ENCODE results near the gene SYN1. TPM values are rescaled to one million over a fixed set of nuclear protein-coding genes. Genes with fewer than 3 reads are reported as not detected.

SYN1 gene
- total RNA-seq, 1 donor from 2014 or later, result 0.26 TPM

DNA sequence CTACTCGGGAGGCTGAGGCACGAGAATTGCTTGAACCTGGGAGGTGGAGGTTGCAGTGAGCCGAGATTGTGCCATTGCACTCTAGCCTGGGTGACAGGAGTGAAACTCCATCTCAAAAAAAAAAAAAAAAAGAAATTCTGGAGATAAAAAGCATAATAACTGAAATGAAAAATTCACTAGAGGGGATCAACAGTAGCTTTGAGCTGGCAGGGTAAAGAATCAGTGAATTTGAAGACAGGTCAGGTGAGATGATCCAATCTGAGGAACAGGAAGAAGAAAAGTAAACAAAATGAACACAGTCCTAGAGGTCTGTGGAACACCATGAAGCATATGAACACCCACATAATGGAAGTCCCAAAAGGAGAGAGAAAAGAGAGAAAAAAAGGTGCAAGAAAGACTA is 22.4 kb downstream of the SYN1 start:
- TF ChIP-seq, protein P1, sequence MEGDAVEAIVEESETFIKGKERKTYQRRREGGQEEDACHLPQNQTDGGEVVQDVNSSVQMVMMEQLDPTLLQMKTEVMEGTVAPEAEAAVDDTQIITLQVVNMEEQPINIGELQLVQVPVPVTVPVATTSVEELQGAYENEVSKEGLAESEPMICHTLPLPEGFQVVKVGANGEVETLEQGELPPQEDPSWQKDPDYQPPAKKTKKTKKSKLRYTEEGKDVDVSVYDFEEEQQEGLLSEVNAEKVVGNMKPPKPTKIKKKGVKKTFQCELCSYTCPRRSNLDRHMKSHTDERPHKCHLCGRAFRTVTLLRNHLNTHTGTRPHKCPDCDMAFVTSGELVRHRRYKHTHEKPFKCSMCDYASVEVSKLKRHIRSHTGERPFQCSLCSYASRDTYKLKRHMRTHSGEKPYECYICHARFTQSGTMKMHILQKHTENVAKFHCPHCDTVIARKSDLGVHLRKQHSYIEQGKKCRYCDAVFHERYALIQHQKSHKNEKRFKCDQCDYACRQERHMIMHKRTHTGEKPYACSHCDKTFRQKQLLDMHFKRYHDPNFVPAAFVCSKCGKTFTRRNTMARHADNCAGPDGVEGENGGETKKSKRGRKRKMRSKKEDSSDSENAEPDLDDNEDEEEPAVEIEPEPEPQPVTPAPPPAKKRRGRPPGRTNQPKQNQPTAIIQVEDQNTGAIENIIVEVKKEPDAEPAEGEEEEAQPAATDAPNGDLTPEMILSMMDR (IDR thresholded peaks at IDR 0.05; ENCODE audit: insufficient read depth, low read length, severe bottlenecking), result no peak
- FAIRE-seq, result no peak
- no peak for DNase-seq (ENCODE audit: low read depth)
- H3K4me3 ChIP-seq (ENCODE audit: low read depth, low read length), result no peak overlapping the region
- no peaks in the 10 kb centered on the region for H3K27me3 ChIP-seq (ENCODE audit: control insufficient read depth, insufficient read depth, low read length)
- H3K36me3 ChIP-seq (ENCODE audit: control insufficient read depth, insufficient read depth, low read length), result no peaks in the 10 kb centered on the region

DNA sequence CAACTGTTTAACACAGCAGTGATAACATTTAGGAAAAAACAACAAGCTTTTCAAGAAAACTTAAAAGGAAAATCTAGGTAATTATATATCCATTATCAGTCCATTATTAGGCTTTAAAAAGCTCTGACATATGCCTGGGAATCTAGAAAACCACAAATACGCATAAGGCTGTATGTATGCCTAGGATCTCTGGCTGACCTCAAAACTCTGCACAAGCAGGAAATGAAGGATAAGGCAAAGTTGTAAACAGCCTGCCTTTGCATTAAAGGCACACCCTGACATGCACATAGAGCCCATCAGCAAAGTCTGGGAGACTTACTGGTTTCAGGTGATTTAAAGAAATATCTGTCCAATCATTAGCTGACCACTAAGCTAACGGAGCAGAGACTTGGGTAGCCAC is 23.4 kb downstream of the SYN1 start:
- H3K36me3 ChIP-seq (ENCODE audit: control insufficient read depth, insufficient read depth, low read length), result no peaks in the 10 kb centered on the region
- H3K27me3 ChIP-seq (ENCODE audit: control insufficient read depth, insufficient read depth, low read length), result no peaks in the 10 kb centered on the region
- H3K4me3 ChIP-seq (ENCODE audit: low read depth, low read length), result no peak overlapping the region
- FAIRE-seq (no peak), DNase-seq (ENCODE audit: low read depth) (no peak)
- TF ChIP-seq, protein P1 (IDR thresholded peaks at IDR 0.05; ENCODE audit: insufficient read depth, low read length, severe bottlenecking), result no peak

DNA sequence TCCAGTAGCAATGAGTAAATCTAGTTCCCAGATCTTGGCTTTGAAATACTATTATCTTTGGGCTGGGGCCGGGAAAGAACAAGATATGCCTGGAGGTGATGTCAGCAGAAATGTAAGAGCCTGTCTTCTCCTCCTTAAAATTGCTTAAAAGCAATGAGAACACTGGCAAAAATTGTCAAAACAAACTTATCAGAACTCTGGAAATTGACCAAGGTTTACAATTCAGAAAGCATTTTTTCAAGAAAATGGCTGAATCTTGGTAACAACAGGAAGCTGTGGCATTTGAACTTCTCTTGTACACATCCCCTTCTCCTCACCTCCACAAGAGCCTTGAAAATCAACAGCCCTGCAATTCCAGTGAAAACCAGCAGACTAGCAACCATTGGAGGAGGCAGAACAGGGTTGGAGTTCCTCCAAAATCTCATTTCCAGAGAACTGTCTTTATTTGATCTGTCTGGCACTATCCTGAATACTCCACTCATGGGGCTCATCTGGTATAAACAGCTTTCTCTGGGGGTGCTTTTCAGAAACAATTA is 23.9 kb downstream of the SYN1 start:
- no peaks in the 10 kb centered on the region for H3K36me3 ChIP-seq (ENCODE audit: control insufficient read depth, insufficient read depth, low read length)
- no peaks in the 10 kb centered on the region for H3K27me3 ChIP-seq (ENCODE audit: control insufficient read depth, insufficient read depth, low read length)
- FAIRE-seq (no peak), DNase-seq (ENCODE audit: low read depth) (no peak)
- no peak overlapping the region for H3K4me3 ChIP-seq (ENCODE audit: low read depth, low read length)
- TF ChIP-seq, protein P1 (IDR thresholded peaks at IDR 0.05; ENCODE audit: insufficient read depth, low read length, severe bottlenecking), result no peak

DNA sequence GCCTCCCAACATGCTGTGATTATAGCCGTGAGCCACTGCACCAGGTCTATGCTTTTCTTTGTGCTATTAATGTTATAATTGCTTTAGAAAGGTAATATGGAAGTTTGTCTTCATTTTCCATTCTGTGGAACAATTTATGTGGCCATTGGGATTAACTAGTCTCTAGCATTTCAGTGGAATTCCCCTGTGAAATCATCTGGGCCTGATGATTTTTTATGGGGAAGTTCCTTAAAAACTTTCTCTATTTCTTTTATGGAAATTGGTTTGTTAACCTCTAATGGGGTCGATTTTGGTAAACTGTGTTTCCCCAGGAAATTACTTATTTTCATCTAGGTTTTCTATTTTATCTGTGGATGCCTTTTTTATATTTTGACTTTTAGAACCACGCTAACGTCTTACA is 26.1 kb downstream of the SYN1 start:
- Histone ChIP-seq H3K27me3 (ENCODE audit: control insufficient read depth, insufficient read depth, low read length) (no peaks in the 10 kb centered on the region), H3K36me3 (ENCODE audit: control insufficient read depth, insufficient read depth, low read length) (no peaks in the 10 kb centered on the region), H3K4me3 (ENCODE audit: low read depth, low read length) (no peak overlapping the region)
- DNase-seq (ENCODE audit: low read depth) (no peak), FAIRE-seq (no peak)
- TF ChIP-seq, protein P1 (IDR thresholded peaks at IDR 0.05; ENCODE audit: insufficient read depth, low read length, severe bottlenecking), result no peak

DNA sequence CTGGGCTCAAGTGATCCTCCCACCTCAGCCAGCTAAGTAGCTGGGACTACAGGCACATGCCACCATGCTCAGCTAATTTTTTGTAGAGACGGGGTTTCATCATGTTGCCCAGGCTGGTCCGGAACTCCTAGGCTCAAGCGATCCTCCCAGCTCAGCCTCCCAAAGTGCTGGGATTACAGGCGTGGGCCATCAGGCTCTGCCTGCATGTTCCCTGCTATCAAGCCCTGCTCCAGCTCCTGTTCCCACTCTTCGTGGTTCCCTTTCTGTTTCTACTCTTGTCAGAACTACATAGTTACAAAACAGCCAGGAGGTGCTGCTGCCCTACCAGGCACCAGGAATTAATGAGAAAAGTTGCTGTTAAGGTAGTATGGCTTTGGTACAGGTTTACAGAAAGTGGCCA is 28.7 kb downstream of the SYN1 start:
- no peak for DNase-seq (ENCODE audit: low read depth)
- TF ChIP-seq, protein P1 (IDR thresholded peaks at IDR 0.05; ENCODE audit: insufficient read depth, low read length, severe bottlenecking), result no peak
- Histone ChIP-seq H3K4me3 (ENCODE audit: low read depth, low read length) (no peak overlapping the region), H3K27me3 (ENCODE audit: control insufficient read depth, insufficient read depth, low read length) (no peaks in the 10 kb centered on the region), H3K36me3 (ENCODE audit: control insufficient read depth, insufficient read depth, low read length) (no peaks in the 10 kb centered on the region)
- FAIRE-seq, result no peak
